Measurements from ENCODE around the gene RBFOX1. TPM values are rescaled to one million over a fixed set of nuclear protein-coding genes. Genes with fewer than 3 reads are reported as not detected.
A peak's percentile ranks its signal among the peaks of the same experiment; 100 is the strongest.

RBFOX1 gene
- total RNA-seq, 6 donors from 2014 or later: not detected

DNA sequence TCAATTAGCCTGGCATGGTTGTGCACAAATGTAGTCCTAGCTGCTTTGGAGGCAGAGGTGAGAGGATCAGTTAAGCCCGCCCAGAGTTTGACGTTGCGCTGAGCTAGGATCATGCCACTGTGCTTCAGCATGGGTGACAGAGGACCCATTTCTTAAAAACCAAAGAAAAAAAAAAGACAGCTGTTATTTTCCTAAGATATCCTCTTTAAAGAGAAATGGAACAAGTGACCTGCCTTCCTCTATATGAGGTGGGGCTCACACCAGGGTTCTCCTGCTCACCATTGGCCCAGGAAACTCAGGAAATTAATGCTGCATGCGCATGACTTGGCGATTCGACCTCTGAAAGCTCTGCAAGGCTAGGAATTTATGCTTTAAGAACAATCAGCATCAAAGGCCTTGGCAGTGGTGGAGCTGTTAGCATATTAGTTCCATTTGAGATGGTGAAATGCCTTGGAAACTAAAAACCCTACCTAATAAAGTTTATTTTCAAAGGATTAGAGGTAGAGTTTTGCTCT is 108.3 kb downstream of the RBFOX1 start:
- WGBS, 2 donors: 66 to 70% methylated on average over 6 of the region's 6 CpGs
- Histone ChIP-seq H3K27ac (no peak overlapping the region), H3K9me3 (no peaks in the 10 kb centered on the region), H3K27me3 (no peaks in the 10 kb centered on the region), H3K4me1 (no peaks in the 10 kb centered on the region), H3K4me3 (no peak overlapping the region), H3K36me3 (no peaks in the 10 kb centered on the region)
- no peak for DNase-seq
- ATAC-seq (ENCODE audit: low FRiP score in 2 of 2): peak in 1 of 2 donors; percentile 19
- TF ChIP-seq, protein P1, sequence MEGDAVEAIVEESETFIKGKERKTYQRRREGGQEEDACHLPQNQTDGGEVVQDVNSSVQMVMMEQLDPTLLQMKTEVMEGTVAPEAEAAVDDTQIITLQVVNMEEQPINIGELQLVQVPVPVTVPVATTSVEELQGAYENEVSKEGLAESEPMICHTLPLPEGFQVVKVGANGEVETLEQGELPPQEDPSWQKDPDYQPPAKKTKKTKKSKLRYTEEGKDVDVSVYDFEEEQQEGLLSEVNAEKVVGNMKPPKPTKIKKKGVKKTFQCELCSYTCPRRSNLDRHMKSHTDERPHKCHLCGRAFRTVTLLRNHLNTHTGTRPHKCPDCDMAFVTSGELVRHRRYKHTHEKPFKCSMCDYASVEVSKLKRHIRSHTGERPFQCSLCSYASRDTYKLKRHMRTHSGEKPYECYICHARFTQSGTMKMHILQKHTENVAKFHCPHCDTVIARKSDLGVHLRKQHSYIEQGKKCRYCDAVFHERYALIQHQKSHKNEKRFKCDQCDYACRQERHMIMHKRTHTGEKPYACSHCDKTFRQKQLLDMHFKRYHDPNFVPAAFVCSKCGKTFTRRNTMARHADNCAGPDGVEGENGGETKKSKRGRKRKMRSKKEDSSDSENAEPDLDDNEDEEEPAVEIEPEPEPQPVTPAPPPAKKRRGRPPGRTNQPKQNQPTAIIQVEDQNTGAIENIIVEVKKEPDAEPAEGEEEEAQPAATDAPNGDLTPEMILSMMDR (IDR thresholded peaks at IDR 0.05): no peak
- no peak for TF ChIP-seq POLR2AphosphoS5 (IDR thresholded peaks at IDR 0.05)
- TF ChIP-seq POLR2A (IDR thresholded peaks at IDR 0.05): no peak
- no peak for TF ChIP-seq EP300 (IDR thresholded peaks at IDR 0.05)

DNA sequence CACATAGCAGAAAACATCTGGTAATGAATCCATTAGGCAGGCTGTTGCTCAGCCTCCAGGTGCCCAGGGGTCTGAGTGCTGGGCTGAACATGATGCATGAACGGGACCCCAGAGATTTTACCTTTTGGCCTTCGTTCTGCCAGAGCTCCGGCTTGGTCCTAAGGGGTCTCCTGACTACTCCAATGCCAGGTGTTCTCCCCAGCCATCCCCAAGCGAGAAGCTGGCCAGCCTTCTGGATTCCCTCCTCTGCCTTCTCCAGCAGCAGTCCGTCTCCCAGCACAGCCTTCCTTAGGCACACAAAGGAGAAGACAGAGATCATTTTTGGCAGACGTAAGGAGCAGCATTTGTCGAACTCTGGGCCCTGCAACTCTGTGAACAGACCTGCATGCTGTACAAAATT is 109.4 kb downstream of the RBFOX1 start:
- Histone ChIP-seq H3K9me3 (no peaks in the 10 kb centered on the region), H3K4me3 (no peak overlapping the region), H3K36me3 (no peaks in the 10 kb centered on the region), H3K4me1 (no peaks in the 10 kb centered on the region), H3K27me3 (no peaks in the 10 kb centered on the region), H3K27ac (no peak overlapping the region)
- WGBS, 2 donors: 69 to 78% methylated on average over 6 to 7 of the region's 7 CpGs
- ATAC-seq (ENCODE audit: low FRiP score in 2 of 2) (no peak), DNase-seq (no peak)
- no peak for TF ChIP-seq EP300 (IDR thresholded peaks at IDR 0.05)
- TF ChIP-seq, protein P1 (IDR thresholded peaks at IDR 0.05): no peak
- no peak for TF ChIP-seq POLR2AphosphoS5 (IDR thresholded peaks at IDR 0.05)
- TF ChIP-seq POLR2A (IDR thresholded peaks at IDR 0.05): no peak

DNA sequence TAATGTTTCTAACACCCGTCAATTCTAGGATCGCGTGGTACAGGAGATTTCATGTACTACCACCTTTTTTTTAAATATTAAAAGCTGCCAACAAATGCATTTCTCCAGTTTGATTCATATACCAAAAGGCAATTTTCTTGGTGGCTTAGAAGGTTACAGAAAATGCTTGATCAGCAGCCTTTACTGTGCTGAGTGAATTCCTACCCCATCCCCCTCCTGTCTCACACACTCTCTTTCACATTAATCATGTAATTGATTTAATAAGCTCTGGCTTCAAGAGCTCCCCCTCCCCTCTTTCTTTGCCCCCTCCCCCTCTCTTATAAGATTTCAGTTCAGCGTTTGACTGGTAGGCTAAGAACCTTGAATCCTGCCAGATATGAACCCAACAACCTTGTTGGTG is 110.5 kb downstream of the RBFOX1 start:
- Histone ChIP-seq H3K9me3 (no peaks in the 10 kb centered on the region), H3K27me3 (no peaks in the 10 kb centered on the region), H3K4me1 (no peaks in the 10 kb centered on the region), H3K27ac (no peak overlapping the region), H3K4me3 (no peak overlapping the region), H3K36me3 (no peaks in the 10 kb centered on the region)
- WGBS, 2 donors: 82 to 86% methylated on average over 4 of the region's 4 CpGs
- TF ChIP-seq, protein P1 (IDR thresholded peaks at IDR 0.05): no peak
- TF ChIP-seq POLR2AphosphoS5 (IDR thresholded peaks at IDR 0.05): no peak
- TF ChIP-seq EP300 (IDR thresholded peaks at IDR 0.05): no peak
- TF ChIP-seq POLR2A (IDR thresholded peaks at IDR 0.05): no peak
- ATAC-seq (ENCODE audit: low FRiP score in 2 of 2): no peak
- no peak for DNase-seq

DNA sequence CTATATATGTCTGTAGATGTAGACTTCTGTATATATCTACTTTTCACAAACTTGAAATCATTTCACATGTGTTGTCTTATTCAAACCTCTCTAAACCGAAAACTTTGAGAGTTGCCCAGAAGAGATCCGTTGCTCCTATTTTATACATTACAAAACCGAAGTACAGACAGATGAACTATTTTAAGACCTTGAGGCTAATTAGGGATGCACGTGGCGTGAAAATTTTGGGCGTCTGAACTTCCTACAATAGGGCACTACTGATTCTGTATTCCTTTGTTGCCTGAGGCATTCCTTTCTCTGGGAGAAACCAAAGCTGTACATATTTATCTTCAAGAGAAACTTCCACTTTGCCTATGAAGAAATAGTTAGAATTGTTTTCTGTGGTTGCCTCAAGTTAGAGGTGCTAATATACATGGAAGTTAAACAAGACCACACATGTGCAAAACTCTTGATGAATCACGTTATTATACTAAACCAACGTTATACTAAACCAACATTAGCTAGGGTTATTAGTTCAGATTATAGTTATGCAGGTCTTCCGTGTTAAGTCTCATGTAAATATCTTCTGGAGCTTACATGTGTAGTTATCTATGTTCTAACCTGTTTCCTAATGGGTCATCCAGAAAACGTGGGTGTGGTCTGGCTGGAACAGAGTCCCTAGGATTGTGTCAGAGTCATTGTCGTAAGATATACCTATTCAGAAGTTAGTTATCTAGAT is 111.2 kb downstream of the RBFOX1 start:
- TF ChIP-seq, protein P1 (IDR thresholded peaks at IDR 0.05): no peak
- TF ChIP-seq POLR2AphosphoS5 (IDR thresholded peaks at IDR 0.05) (no peak), POLR2A (IDR thresholded peaks at IDR 0.05) (no peak), EP300 (IDR thresholded peaks at IDR 0.05) (no peak)
- no peaks in the 10 kb centered on the region for H3K4me1 ChIP-seq
- no peak overlapping the region for H3K27ac ChIP-seq
- ATAC-seq (ENCODE audit: low FRiP score in 2 of 2): no peak
- no peaks in the 10 kb centered on the region for H3K27me3 ChIP-seq
- no peak overlapping the region for H3K4me3 ChIP-seq
- DNase-seq: no peak
- H3K36me3 ChIP-seq: no peaks in the 10 kb centered on the region
- WGBS, 2 donors: 77% methylated on average over 11 of the region's 11 CpGs
- H3K9me3 ChIP-seq: no peaks in the 10 kb centered on the region

DNA sequence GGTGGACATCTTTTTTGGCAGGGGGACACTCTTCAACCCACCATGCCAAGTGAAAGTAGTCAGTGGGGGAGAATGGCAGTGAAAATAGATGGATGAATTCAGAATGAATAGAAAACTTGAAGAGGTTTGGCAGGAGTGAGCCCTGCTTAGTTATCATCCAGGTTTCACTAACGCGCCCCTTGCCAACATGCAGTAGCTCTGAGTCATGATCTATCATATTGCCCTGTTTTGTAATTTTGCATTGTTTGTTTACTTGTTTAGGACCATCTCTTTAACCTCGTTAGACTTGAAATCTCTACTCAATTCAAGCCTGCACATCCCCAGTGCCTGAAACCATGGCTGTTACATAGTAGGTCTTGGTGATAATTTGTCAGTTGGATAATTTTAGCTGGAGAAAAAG is 116.7 kb downstream of the RBFOX1 start:
- WGBS, 2 donors: 88 to 92% methylated on average over 3 of the region's 3 CpGs
- H3K9me3 ChIP-seq: no peaks in the 10 kb centered on the region
- DNase-seq (no peak), ATAC-seq (ENCODE audit: low FRiP score in 2 of 2) (no peak)
- no peak overlapping the region for H3K27ac ChIP-seq
- no peaks in the 10 kb centered on the region for H3K27me3 ChIP-seq
- H3K36me3 ChIP-seq: no peaks in the 10 kb centered on the region
- TF ChIP-seq EP300 (IDR thresholded peaks at IDR 0.05) (no peak), POLR2A (IDR thresholded peaks at IDR 0.05) (no peak), POLR2AphosphoS5 (IDR thresholded peaks at IDR 0.05) (no peak)
- TF ChIP-seq, protein P1 (IDR thresholded peaks at IDR 0.05): no peak
- H3K4me1 ChIP-seq: no peaks in the 10 kb centered on the region
- no peak overlapping the region for H3K4me3 ChIP-seq
